IPS-NIHi7 (cell line): ENCODE data around the gene C1QTNF8.

ENCODE experiments used
- DNase-seq: peaks from one replicate; pipeline ENCODE4 v3.0.0; 2012; ENCODE audit warnings: mixed read lengths; ENCODE audit errors: extremely low spot score

C1QTNF8 gene

GRCh38 chr16:1060416-1061340 is 35.4 kb downstream of the C1QTNF8 start:
- DNase-seq, result no peak

- DNase-seq, result no peak
Observed at GRCh38 chr16:1059310-1059709, 36.7 kb downstream of the C1QTNF8 start.

DNA sequence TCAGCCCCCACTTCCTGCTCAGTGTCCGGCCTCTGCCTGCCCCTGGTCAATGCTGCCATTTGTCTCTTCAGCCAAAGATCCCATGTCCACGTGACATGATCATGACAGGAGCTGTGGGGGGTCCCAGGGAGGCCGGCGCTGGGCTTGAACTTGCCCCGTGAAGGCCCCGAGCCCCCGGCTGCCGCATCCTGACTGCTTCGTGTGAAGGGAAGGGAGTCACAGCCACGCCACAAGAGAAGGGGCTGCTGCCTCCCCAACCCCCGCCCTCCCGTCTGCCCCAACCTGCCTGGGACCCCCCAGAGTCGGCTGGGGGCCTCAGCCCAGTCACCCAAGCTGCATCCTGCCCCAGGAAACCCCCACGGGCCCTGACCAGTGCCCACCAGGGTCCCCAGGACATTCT is 37.8 kb downstream of the C1QTNF8 start:
- DNase-seq, result no peak

DNA sequence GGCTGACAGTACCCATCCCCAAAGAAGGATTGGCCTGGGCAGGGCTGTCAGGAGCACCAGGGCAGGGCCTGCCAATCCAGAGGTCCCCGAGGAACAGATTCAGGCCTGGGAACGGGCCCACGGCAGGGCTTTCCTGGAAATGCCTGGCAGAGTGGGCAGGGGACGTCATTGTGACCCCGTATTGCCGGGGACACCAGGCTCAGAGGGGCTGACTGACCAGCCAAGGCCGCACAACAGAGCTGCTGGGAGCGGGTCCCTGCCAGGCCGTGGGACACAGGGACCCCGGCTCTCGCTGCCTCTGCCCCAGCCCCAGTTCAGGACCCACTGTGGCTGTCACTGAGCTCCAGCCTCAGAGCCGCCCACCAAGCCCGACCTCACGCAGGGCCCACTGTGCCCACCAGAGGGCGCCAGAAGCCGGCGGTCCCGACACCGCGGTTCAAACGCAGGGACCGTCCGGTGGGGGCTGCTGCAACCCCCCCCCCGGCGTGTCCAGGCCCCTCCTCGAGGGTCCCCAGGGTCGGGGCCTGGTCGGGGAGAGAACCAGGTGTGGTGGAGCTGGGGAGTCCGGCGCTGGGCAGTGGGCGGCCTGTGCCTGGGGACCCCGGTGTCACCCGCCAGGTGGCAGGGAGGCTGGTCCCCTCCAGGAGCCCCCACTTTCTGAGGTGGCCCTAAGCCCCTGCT is 38.7 kb downstream of the C1QTNF8 start:
- peak; percentile 81 for DNase-seq

DNA sequence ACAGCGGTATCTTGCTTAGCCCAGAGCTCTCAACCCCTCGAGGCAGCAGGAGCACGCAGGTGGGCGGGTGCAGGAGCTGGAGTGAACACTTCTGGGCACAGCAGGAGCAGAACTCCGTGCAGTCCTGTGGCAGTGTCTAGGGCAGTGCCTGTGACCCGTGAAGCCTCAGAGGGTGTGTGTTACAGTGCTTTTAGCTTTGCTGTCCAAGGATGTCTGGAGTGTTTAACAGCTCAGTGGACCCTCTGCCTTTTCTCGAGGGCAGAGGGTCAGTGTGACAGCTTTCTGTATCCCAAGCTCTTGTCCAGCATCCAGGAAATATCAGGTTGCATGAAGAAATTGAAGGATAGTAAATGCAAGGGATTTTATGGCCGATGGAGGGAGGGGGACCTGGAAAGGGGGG is 39.8 kb downstream of the C1QTNF8 start:
- no peak for DNase-seq

DNA sequence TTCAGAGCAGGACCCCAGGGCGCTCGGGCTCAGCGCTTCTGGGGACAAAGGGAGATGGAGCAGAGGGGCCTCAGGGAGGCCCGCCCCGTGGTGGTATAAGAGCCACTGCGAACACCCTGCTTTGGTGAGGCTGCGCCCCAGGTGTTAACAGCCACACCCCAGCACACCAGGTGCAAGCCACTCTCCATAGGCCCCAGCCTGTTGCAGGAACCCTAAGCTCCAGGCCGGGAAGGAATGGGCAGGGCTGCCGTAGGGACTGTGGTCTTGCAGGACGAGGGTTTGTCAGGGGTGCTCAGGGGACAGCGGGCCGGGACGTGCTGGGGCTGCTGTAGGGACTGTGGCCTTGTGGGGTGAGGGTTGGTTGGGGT is 40.5 kb downstream of the C1QTNF8 start:
- no peak for DNase-seq

DNA sequence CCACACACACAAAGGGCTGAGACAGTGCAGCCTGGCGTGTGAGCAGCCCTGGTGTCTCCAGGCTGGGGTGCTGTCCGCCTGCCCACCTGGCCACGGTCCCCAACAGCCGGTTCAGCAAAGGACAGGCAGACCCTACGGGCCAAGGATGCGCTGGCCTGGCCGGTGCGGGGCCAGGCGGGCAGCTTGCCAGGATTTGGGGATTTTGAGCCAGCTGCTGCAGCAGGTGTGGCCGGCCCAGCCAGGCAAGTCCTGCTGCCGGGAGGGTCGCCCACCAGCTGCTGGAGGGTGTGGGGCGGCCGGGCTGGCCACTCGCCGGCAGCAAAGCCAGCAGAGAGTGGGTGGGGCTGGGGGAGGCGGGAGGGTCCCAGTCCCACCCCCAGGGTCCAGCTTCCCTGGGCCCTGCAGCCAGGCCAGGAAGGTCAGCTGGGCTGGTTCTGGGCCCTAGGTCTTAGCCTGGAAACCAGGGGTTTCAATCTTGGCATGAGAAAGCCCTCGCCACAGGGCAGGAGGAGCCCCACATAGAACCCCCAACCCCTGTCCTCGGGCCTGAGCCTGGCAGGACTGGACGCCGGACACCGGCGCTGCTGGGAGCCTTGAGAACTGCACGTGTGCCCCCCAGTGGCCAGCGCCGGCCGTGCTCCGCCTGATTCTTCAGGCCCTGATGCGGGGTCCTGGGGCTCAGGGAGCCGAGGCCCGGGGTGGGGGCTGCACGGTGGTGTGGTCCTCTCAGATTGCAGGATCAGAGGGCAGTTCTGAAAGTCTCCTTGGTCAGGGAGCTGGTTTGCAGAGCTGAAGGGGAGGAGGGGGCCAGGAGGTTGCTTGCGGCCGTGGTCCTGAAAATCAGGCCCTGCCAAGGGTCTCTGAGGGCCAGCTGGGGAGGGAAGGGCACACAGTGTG is 41.1 kb downstream of the C1QTNF8 start:
- DNase-seq, result peak; percentile 88

GRCh38 chr16:1053700-1054368 is 42.2 kb downstream of the C1QTNF8 start:
- no peak for DNase-seq

DNA sequence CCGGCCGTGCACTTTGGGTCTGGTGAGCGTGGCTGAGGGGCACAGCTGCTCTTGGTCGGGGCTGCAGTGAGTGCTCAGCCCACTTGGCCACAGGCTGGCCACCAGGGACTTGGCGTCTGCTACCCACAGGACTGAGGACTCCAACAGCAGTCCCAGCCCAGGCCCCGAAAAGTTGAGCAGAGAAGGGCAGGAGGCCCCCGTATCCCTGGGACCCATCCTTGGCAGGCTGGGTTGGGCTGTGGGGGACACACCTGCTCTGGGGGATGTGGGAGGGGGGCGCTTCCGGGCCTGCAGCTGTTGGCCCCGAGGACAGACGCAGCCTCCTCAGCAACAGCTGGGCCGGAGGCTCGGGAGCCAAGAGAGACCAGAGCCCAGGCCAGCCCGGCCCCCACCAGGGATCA is 42.9 kb downstream of the C1QTNF8 start:
- DNase-seq, result no peak

DNA sequence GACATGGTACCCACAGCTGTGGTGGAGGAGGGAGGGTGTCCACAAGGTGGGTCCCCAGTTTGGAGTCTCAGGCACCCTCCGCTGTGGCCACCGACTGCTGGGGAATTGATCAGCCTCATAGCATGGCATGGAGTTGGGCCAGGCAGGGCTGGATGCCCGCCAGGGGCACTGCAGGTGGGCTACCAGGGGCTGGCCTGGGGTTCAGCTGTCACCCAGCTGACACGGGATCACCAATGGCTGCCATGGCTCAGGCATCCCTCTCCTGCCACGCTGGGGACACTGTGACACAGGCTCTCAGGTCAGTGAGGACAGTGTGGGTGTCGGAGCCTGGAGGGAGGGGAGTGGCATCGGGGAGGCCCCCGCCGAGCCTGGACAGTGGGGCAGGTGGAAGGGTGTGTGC is 43.3 kb downstream of the C1QTNF8 start:
- DNase-seq, result no peak

DNA sequence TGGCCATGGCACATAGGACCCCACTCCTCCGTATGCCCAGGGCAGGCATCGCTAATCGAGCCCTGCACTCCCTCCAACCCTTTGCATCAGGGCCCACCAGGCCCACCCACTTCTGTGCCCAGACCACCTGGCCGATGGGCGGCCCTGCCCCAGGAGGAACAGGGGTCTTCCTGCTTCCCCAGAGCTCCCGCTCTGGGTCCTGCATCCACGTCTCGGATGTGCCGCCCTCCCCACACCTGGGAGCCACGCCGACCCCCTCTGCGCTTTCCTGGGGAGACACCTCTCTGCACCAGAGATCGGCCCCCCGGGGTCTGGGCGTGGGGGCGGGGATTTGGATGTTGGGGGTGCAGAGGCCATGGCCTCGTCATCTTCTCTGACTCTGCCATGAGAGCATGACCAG is 44.6 kb downstream of the C1QTNF8 start:
- DNase-seq, result no peak

DNA sequence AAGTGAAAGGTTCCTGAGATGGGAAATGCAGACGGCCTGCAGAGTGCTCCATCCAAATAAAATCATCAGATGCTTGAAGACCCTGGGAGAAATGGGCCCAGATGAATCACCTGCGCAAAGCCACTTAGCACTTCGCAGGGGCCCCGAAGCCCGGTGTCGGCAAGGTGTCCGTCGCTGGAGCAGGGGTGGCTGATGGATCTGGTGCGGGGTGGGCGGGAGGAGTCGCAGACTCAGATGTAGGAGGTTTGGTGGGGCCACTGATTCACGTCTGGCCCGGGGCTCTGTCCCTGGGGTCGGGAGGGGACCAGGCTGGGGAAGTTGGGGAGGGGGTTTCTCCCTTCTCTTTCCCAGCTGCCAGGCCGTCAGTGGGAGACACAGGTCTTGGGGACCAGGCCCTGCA is 45.1 kb downstream of the C1QTNF8 start:
- DNase-seq, result no peak

- no peak for DNase-seq
Observed at GRCh38 chr16:1050516-1050915, 45.5 kb downstream of the C1QTNF8 start.

DNA sequence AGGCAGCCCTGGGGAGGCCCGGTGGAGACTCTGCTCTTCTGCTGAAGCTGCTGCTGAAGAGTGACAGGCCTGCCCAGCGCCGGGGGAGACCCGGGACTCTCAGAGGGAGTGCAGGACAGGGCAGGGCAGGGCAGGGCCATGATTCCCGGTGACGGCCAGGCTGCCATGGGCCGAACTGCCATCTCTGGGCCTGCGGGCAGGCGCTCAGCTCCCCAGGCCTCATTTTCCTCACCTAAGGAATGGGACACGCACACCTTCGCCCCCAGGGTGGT is 46.1 kb downstream of the C1QTNF8 start:
- no peak for DNase-seq

- DNase-seq, result no peak
Observed at GRCh38 chr16:1049113-1049975, 46.7 kb downstream of the C1QTNF8 start.

DNA sequence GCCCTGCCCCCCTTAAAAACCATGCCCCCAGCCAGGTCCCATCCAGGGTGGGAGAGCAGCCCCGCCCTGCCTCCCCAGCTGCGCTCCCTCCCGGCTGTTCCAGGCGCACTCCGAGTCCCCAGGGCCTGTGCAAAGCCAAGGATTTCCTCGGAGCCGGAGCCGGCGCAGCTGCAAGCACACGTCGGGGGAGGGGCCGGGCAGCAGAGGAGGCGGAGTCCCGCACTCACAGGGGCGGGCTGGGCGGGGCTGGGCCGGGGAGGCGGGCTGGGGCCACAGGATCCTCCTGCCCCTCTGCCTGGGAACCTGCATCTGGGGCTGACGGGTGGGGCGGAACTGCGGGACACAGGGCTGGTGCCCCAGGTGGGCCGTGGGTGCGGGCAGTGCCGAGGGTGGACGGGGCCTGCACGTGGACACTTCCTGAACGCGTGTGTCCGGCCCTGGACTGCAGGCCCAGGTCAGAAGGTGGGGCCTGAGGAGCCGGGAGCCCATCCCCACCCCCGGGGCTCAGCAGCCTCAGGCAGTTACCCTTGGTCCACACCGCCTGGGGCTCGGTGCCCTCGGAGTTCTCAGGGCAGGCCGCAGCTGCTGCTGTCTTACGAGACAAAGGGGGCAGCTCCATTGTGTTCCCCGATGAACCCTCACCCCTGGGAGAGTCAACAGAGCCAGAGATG is 47.5 kb downstream of the C1QTNF8 start:
- DNase-seq, result peak; percentile 91

DNA sequence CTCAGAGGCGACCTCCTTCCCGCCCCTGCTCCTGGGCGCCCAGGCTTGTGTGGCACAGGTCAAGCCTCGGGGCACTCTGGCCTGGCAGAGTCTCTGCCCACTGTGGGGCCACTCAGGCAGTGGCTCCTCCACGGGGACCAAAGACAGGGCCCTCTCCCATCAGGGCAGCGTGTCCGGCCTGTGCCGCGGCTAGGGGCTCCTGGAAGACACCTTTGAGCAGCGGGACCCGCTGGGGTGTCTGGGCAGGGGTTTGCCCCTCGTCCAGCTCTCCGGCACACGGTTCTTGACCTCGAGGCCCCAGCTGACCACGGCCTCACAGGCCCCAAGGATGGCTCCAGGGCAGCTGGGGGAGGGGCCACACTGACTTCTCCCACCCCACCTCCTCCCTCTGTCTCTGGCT is 48.2 kb downstream of the C1QTNF8 start:
- DNase-seq, result no peak

DNA sequence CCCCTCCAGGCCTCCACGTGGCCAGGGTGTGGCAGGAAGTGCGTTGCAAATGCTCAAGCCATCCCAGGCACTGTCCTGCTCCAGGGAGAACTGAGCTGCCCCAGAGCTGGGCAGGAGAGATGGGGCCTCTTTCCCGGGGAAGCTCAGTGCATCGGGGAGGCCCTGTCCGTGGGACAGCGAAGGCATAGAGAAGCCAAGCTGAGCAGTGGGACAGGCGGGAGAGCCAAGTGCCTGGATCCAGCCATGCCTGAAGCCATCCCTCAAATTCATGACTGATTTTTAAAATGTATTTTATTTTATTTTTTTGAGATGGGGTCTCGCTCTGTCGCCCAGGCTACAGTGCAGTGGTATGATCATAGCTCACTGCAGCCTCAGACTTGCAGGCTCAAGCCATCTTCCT is 48.9 kb downstream of the C1QTNF8 start:
- DNase-seq, result no peak

DNA sequence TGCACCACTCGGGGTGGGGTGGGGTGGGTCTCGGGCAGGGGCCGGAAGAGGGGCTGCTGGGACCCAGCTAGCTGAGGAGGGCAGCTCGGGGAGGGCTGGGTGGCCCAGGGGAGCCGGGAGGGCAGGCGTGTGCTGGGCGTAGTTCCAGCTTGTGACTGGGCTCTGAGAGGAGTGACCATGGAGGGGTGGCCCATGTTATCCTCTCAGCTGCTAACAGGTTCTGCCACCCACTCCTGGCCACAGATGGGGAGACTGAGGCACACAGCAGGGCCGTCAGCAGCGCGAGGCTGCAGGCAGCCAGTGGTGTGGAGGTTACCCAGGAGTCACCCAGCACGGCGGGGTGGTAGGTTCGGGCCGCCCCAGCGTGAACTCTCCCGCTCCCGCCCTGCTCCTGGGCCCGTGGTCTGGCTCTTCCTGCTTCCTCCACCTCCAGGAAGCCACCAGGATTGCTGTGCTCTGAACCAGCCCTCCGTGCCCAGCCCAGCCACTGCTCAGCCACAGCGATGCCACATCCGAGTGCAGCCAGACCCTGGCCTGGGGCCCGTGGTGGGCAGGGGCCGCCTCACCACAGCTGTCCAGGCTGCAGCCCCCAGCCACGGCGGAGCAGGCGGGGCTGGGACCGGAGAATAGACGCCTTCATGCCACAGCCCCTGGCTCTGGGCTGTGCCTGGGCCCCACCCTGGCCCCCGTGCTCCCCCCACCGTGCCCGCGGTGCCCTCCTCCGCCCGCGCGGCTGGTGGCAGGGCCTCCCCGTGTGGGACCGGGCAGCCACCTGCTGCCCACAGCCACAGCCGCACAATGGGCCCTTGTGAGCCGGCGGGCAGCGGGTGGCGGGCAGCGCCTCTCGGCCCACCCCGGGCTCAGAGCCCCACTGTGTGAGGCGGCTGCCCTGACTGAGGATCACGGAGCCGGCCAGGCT is 49.8 kb downstream of the C1QTNF8 start:
- DNase-seq, result no peak
